Hepatocyte (in vitro differentiated cells): ENCODE results near the gene TCF23.

Experiments
- CTCF ChIP-seq: fragments of 200-600 bp; sonication (generic); IDR thresholded peaks from 2 replicates; pipeline ENCODE4 v1.5.1; 2016; ENCODE audit warnings: antibody characterized with exemption, mild to moderate bottlenecking; ENCODE audit not compliant: poor library complexity
- EZH2 ChIP-seq: fragments of 200-600 bp; sonication (generic); IDR thresholded peaks from 2 replicates; pipeline ENCODE4 v1.6.1; 2016; ENCODE audit warnings: antibody characterized with exemption, mild to moderate bottlenecking, borderline replicate concordance
- EZH2phosphoT487 ChIP-seq: fragments of 200-600 bp; sonication (generic); IDR thresholded peaks from one replicate; pipeline ENCODE4 v1.6.1; 2018; ENCODE audit warnings: antibody characterized with exemption, mild to moderate bottlenecking, low read depth, moderate library complexity; ENCODE audit not compliant: unreplicated experiment, severe bottlenecking

- TF ChIP-seq CTCF (no peak), EZH2phosphoT487 (no peak), EZH2 (no peak)
These were observed 48.8 kb upstream of the TCF23 start for GRCh38 chr2:27100036-27100435.
